ENCODE data around the gene CTSZ. TPM values are rescaled to one million over a fixed set of nuclear protein-coding genes. Genes with fewer than 3 reads are reported as not detected.
"Not testable (repeated sequence)": the region's sequence is repeated elsewhere in the genome, so short reads cannot be mapped to it uniquely, and the experiment has no call there.

CTSZ gene
- total RNA-seq, 1 donor from 2014 or later = 150 TPM

DNA sequence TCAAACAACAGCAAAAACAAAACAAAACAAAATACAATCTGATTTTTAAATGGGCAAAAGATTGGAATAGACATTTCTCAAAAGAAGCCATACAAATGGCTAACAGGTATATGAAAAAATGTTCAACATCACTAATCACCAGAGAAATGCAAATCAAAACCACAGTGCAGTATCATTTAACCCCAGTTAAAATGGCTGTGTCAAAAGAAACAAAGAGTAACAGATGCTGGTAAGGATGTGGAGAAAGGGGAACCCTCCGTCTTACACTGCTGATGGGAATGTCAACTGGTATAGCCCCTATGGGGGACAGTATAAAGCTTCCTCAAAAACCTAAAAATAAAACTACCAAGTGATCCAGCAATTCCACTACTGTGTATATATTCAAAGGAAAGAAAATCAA is 36.9 kb downstream of the CTSZ start:
- Mint-ChIP-seq H3K4me3 (ENCODE audit: unreplicated experiment) (no peak overlapping the region), H3K4me1 (ENCODE audit: unreplicated experiment) (no peaks in the 10 kb centered on the region), H3K9me3 (ENCODE audit: unreplicated experiment) (no peaks in the 10 kb centered on the region), H3K27ac (ENCODE audit: unreplicated experiment) (no peak overlapping the region), H3K36me3 (ENCODE audit: low read depth, unreplicated experiment) (no peaks in the 10 kb centered on the region), H3K27me3 (ENCODE audit: unreplicated experiment) (no peaks in the 10 kb centered on the region)
- DNase-seq (ENCODE audit: low spot score) = no peak
- TF ChIP-seq, protein P1, sequence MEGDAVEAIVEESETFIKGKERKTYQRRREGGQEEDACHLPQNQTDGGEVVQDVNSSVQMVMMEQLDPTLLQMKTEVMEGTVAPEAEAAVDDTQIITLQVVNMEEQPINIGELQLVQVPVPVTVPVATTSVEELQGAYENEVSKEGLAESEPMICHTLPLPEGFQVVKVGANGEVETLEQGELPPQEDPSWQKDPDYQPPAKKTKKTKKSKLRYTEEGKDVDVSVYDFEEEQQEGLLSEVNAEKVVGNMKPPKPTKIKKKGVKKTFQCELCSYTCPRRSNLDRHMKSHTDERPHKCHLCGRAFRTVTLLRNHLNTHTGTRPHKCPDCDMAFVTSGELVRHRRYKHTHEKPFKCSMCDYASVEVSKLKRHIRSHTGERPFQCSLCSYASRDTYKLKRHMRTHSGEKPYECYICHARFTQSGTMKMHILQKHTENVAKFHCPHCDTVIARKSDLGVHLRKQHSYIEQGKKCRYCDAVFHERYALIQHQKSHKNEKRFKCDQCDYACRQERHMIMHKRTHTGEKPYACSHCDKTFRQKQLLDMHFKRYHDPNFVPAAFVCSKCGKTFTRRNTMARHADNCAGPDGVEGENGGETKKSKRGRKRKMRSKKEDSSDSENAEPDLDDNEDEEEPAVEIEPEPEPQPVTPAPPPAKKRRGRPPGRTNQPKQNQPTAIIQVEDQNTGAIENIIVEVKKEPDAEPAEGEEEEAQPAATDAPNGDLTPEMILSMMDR (IDR thresholded peaks at IDR 0.05; ENCODE audit: unreplicated experiment) = no peak

DNA sequence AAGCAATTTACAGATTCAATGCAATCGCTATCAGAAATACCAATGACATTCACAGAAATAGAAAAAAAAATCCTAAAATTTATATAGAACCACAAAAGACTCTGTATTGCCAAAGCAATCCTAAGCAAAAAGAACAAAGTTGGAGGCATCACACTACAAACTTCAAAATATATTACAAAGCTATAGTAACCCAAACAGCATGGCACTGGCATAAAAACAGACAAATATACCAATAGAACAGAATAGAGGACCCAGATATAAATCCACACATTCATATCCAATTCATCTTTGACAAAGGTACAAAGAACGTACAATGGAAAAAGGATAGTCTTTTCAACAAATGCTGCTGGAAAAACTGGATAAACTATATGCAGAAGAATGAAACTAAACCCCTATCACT is 37.6 kb downstream of the CTSZ start:
- H3K4me1 Mint-ChIP-seq (ENCODE audit: unreplicated experiment) = no peaks in the 10 kb centered on the region
- DNase-seq (ENCODE audit: low spot score) = no peak
- no peak overlapping the region for H3K4me3 Mint-ChIP-seq (ENCODE audit: unreplicated experiment)
- H3K9me3 Mint-ChIP-seq (ENCODE audit: unreplicated experiment) = no peaks in the 10 kb centered on the region
- TF ChIP-seq, protein P1 (IDR thresholded peaks at IDR 0.05; ENCODE audit: unreplicated experiment) = no peak
- H3K36me3 Mint-ChIP-seq (ENCODE audit: low read depth, unreplicated experiment) = no peaks in the 10 kb centered on the region
- no peaks in the 10 kb centered on the region for H3K27me3 Mint-ChIP-seq (ENCODE audit: unreplicated experiment)
- H3K27ac Mint-ChIP-seq (ENCODE audit: unreplicated experiment) = no peak overlapping the region

DNA sequence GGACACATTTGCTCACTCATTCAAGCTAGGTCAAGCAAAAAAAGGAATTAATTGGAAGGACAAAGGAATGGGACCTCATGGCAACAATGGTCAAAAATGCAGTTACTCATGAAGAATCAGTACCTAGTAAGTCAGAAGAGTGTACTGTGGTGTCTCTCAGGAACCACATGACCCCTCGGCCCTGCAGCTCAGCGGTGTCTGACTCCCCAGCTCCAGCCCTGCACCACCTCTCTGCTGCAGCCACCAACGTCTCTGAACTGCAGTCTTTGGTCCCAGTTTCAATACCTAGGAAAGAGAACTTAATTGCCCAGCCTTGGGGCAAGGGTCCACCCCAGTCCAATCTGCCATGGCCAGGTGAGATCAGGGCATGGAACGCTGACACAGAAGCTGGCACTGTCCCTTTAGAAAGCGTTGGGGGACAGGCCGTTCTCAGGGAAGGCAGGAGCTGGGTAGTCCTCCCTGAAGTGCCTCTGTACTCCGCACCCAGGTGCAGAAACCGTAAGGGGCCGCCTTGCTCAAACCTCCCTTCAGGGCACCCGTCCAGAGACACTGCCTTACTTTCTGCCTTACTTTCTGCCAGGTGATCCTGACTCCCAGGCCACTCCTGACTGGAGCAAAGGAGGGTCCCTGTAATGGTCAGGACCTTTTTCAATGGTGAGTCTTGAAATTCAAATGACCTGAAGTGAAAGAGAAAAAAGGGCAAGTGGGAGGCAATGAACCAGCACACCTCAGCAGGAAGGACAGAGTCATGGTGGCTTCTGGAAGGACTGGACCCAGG is 39.2 kb downstream of the CTSZ start:
- TF ChIP-seq, protein P1 (IDR thresholded peaks at IDR 0.05; ENCODE audit: unreplicated experiment) = no peak
- Mint-ChIP-seq H3K9me3 (ENCODE audit: unreplicated experiment) (no peaks in the 10 kb centered on the region), H3K36me3 (ENCODE audit: low read depth, unreplicated experiment) (no peaks in the 10 kb centered on the region), H3K27ac (ENCODE audit: unreplicated experiment) (no peak overlapping the region), H3K4me3 (ENCODE audit: unreplicated experiment) (no peak overlapping the region), H3K27me3 (ENCODE audit: unreplicated experiment) (peaks cover 2% of the 10 kb centered on the region), H3K4me1 (ENCODE audit: unreplicated experiment) (peaks cover under 1% of the 10 kb centered on the region)
- DNase-seq (ENCODE audit: low spot score) = no peak

- Mint-ChIP-seq H3K4me1 (ENCODE audit: unreplicated experiment) (peaks cover 9% of the 10 kb centered on the region), H3K27me3 (ENCODE audit: unreplicated experiment) (peaks cover 2% of the 10 kb centered on the region), H3K36me3 (ENCODE audit: low read depth, unreplicated experiment) (no peaks in the 10 kb centered on the region), H3K4me3 (ENCODE audit: unreplicated experiment) (no peak overlapping the region), H3K9me3 (ENCODE audit: unreplicated experiment) (no peaks in the 10 kb centered on the region), H3K27ac (ENCODE audit: unreplicated experiment) (no peak overlapping the region)
- no peak for DNase-seq (ENCODE audit: low spot score)
- TF ChIP-seq, protein P1 (IDR thresholded peaks at IDR 0.05; ENCODE audit: unreplicated experiment) = no peak
These were observed 41.6 kb downstream of the CTSZ start for GRCh38 chr20:58965270-58966064.

- not testable (repeated sequence) for H3K4me3 Mint-ChIP-seq (ENCODE audit: unreplicated experiment); H3K36me3 Mint-ChIP-seq (ENCODE audit: low read depth, unreplicated experiment); H3K4me1 Mint-ChIP-seq (ENCODE audit: unreplicated experiment); H3K9me3 Mint-ChIP-seq (ENCODE audit: unreplicated experiment); DNase-seq (ENCODE audit: low spot score); H3K27me3 Mint-ChIP-seq (ENCODE audit: unreplicated experiment)
- H3K27ac Mint-ChIP-seq (ENCODE audit: unreplicated experiment) = peak overlapping the region; percentile 5
These were observed 43.1 kb downstream of the CTSZ start for GRCh38 chr20:58963922-58964321.
